ENCODE data around the gene LYZL2. TPM values are rescaled to one million over a fixed set of nuclear protein-coding genes. Genes with fewer than 3 reads are reported as not detected.
"Not testable (repeated sequence)": the region's sequence is repeated elsewhere in the genome, so short reads cannot be mapped to it uniquely, and the experiment has no call there.

LYZL2 gene
- polyA plus RNA-seq, 1 experiment, result not detected

DNA sequence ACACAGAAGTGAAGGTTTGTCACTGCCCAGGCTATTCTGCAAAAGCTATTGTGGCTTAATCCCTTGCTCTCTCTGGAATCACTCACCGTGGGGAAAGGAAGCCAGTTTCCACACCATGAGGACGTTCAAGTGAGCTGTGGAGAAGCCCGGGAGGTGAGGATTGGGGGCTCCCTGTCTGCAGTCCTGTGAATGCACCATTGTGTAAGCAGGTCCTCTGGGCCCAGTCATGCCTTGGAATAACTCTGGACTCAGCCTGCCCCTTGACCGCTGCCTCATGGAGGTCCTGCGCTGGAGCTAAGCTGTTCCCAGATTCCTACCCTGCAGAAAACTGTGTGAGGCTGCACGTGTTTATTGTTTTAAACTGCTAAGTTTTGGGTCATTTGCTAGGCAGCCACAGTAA lies 33.5 kb downstream of the LYZL2 start:
- ChIA-PET POLR2A (no interaction called here), CTCF (interaction anchor here (1.0 to 1.1 kb wide), 2 partner anchors 14 to 43 kb away, joined by 3 to 5 read pairs; no protein-coding TSS in a partner anchor)
- no peak for DNase-seq (ENCODE audit: low read depth, low spot score)
- peaks cover 18% of the 10 kb centered on the region for H3K27me3 ChIP-seq (ENCODE audit: control insufficient read depth, insufficient read depth, low read length)
- no peak overlapping the region for H3K4me3 ChIP-seq (ENCODE audit: low read depth, low read length)
- TF ChIP-seq, protein P1, sequence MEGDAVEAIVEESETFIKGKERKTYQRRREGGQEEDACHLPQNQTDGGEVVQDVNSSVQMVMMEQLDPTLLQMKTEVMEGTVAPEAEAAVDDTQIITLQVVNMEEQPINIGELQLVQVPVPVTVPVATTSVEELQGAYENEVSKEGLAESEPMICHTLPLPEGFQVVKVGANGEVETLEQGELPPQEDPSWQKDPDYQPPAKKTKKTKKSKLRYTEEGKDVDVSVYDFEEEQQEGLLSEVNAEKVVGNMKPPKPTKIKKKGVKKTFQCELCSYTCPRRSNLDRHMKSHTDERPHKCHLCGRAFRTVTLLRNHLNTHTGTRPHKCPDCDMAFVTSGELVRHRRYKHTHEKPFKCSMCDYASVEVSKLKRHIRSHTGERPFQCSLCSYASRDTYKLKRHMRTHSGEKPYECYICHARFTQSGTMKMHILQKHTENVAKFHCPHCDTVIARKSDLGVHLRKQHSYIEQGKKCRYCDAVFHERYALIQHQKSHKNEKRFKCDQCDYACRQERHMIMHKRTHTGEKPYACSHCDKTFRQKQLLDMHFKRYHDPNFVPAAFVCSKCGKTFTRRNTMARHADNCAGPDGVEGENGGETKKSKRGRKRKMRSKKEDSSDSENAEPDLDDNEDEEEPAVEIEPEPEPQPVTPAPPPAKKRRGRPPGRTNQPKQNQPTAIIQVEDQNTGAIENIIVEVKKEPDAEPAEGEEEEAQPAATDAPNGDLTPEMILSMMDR (IDR thresholded peaks at IDR 0.05; ENCODE audit: low read depth, low read length), result no peak
- no peak overlapping the region for H3K27ac ChIP-seq (ENCODE audit: low read depth, low read length)
- no peaks in the 10 kb centered on the region for H3K9me3 ChIP-seq (ENCODE audit: control insufficient read depth, insufficient read depth, low read length)

DNA sequence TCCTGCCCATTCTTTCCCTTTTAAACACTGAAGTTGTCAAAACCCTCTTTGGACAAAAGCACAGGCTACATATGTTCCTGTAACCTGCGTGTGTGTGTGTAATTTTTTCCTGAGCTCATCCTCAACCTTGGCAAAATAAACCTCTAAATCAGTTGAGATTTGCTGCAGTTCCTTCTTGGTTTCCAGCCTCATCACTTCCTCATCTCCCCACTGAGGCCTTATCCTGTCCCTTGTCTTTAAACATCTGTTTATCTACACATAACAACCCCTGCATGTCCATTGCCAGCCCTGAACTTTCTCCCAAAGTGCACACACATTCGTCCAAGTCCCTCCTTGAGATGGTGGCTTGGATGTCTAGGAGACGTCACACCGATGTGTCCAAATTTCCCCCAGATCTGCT lies 35.5 kb downstream of the LYZL2 start:
- TF ChIP-seq, protein P1 (IDR thresholded peaks at IDR 0.05; ENCODE audit: low read depth, low read length), result no peak
- H3K9me3 ChIP-seq (ENCODE audit: control insufficient read depth, insufficient read depth, low read length), result no peaks in the 10 kb centered on the region
- CTCF ChIA-PET, result interaction anchor here (0.7 to 6.0 kb wide), 3 partner anchors 13 to 235 kb away, joined by 3 to 131 read pairs (median 4); no protein-coding TSS in a partner anchor
- POLR2A ChIA-PET, result interaction anchor here (0.7 kb wide), 1 partner anchor 607 kb away, joined by 3 read pairs; no protein-coding TSS in a partner anchor
- H3K4me3 ChIP-seq (ENCODE audit: low read depth, low read length), result no peak overlapping the region
- H3K27me3 ChIP-seq (ENCODE audit: control insufficient read depth, insufficient read depth, low read length), result peaks cover 18% of the 10 kb centered on the region
- no peak overlapping the region for H3K27ac ChIP-seq (ENCODE audit: low read depth, low read length)
- no peak for DNase-seq (ENCODE audit: low read depth, low spot score)

DNA sequence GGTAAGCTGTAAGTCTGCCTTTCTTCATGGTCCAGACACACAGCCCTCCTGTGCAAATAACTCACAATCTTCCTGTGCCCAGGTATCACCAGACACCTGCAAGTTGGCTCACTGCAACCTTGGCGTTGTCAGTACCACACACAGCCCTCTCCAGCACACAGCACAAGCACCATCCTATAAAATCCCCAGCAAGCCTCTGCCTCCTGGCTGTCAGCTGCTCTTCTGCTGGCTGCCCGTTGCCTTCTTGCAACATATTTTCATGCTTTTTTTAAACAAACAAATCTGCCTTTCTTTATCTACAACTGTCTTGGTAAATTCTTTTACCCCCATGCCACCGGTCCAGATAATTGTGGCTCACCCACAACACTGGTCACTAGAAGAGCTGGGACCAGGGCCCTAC lies 36.8 kb downstream of the LYZL2 start:
- H3K9me3 ChIP-seq (ENCODE audit: control insufficient read depth, insufficient read depth, low read length); H3K4me3 ChIP-seq (ENCODE audit: low read depth, low read length); DNase-seq (ENCODE audit: low read depth, low spot score); H3K27ac ChIP-seq (ENCODE audit: low read depth, low read length); POLR2A ChIA-PET: not testable (repeated sequence)
- CTCF ChIA-PET, result interaction anchor here (0.6 to 6.0 kb wide), 6 partner anchors 11 to 1196 kb away, joined by 3 to 131 read pairs (median 15); no protein-coding TSS in a partner anchor
- peaks cover 19% of the 10 kb centered on the region for H3K27me3 ChIP-seq (ENCODE audit: control insufficient read depth, insufficient read depth, low read length)

DNA sequence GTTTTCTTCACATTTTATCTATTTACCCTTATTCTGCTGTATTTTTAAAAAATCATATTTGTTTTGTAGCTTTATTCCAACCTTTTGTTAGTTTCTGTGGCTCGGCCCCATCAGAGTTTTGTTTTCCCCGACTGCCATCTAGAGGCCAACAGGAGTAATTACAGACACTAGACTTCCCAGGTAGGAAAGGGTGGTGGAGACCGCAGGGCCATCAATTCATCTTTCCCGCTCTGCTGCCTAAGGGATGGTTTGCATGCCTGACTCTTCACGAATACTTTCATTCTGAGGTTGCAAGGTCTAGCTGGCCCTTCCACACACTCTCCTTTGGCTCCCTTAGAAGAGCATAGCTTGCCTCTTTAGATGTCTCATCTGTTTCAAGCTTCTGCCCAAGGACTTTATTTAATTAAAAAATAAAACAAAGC lies 38.3 kb downstream of the LYZL2 start:
- TF ChIP-seq, protein P1 (IDR thresholded peaks at IDR 0.05; ENCODE audit: low read depth, low read length), result peak; percentile 81
- Histone ChIP-seq H3K4me3 (ENCODE audit: low read depth, low read length) (no peak overlapping the region), H3K27ac (ENCODE audit: low read depth, low read length) (no peak overlapping the region), H3K27me3 (ENCODE audit: control insufficient read depth, insufficient read depth, low read length) (peaks cover 16% of the 10 kb centered on the region), H3K9me3 (ENCODE audit: control insufficient read depth, insufficient read depth, low read length) (no peaks in the 10 kb centered on the region)
- ChIA-PET CTCF (interaction anchor here (0.5 to 6.0 kb wide), 71 partner anchors 9 to 733 kb away, joined by 3 to 131 read pairs (median 4); no protein-coding TSS in a partner anchor), POLR2A (interaction anchor here (0.6 kb wide), 1 partner anchor 201 kb away, joined by 3 read pairs; no protein-coding TSS in a partner anchor)
- DNase-seq (ENCODE audit: low read depth, low spot score), result peak; percentile 10

DNA sequence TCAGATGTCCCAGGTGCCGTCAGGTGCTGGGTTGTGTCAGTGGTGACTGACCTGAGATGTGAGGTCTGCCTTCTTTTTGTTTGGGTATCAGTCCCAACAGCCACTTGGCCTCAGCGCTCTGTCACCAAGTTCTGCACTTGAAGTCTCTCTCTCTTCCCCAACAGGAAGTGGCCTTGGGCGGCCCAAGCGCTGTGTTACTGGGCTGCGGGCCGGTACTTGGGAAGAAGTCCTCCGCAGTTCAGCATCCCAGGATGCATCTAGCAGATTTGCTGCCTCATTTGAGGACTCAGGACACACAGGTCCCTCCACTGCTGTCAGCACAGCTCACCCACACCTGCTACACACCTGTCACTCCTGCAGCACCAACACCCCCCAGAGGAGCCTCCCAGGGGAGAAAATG lies 40.1 kb downstream of the LYZL2 start:
- DNase-seq (ENCODE audit: low read depth, low spot score), result no peak
- Histone ChIP-seq H3K4me3 (ENCODE audit: low read depth, low read length) (no peak overlapping the region), H3K9me3 (ENCODE audit: control insufficient read depth, insufficient read depth, low read length) (no peaks in the 10 kb centered on the region), H3K27me3 (ENCODE audit: control insufficient read depth, insufficient read depth, low read length) (peaks cover 12% of the 10 kb centered on the region), H3K27ac (ENCODE audit: low read depth, low read length) (no peak overlapping the region)
- ChIA-PET POLR2A (no interaction called here), CTCF (interaction anchor here (0.6 to 6.0 kb wide), 6 partner anchors 8 to 1413 kb away, joined by 4 to 131 read pairs (median 24); no protein-coding TSS in a partner anchor)
- TF ChIP-seq, protein P1 (IDR thresholded peaks at IDR 0.05; ENCODE audit: low read depth, low read length), result no peak

Data from AG04450 (cell line).